NCI-H1417 (cell line): ENCODE results near the gene TOMM70.
"Not testable (repeated sequence)": the region's sequence is repeated elsewhere in the genome, so short reads cannot be mapped to it uniquely, and the experiment has no call there.

Source experiments
- DNase-seq, 3 experiments: peaks; one replicate each; lab custom pipeline; 2025; lab: John Stamatoyannopoulos, UW

Gene TOMM70

DNA sequence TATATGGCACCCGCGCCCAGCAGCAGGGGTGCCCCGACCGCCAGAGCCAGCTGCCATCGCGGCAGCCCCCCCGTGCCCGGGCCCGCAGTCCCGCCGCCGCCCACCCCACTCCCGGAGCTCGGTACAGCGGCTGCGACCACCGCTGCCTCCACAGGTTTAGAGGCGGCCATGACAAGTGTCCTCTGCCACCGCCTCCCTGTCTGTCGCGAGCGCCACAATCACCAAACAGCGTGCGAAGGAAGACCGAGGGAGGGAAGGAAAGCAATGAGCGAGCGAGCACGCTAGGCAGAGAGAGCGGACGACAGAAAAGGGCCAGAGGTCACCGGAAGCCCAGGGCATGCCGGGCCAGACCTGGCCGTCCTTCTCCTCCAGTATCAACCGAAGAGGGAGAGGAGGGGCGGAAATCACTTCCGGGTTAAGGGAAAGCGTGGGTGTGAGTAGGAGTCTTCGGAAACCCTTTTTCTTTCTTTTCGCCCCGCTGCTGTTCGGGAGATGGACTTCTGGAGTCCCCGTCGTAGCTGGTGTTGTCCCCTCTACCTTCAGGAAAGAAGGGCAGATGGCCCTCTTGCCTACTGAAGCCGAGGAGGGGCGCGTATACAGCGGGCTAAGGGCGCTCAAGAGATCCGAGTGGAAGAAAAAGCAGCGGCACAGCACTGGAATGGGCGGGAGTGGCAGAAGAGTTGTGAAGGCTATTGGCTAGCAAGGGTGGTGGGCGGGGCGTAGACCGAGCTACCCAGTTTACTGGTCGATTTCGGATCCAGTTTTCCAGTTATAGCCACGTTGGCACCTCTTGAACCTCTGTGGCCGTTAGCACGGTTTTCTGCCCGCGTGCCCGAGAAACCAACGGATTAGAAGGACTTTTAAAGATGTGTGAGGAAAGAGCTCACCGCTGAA, at the start of gene TOMM70, which contains the start of gene LNP1:
Gene TOMM70, minus strand, starts transcription at position 310 of the 894 bp plus-strand sequence. Its CDS starts 140 bp downstream, at position 170.
Gene LNP1, plus strand, starts transcription at position 760 of the 894 bp plus-strand sequence. CDS start 28,191 bp downstream, outside the sequence.
- peak; percentile 98 to 99 (median 99) for DNase-seq

DNA sequence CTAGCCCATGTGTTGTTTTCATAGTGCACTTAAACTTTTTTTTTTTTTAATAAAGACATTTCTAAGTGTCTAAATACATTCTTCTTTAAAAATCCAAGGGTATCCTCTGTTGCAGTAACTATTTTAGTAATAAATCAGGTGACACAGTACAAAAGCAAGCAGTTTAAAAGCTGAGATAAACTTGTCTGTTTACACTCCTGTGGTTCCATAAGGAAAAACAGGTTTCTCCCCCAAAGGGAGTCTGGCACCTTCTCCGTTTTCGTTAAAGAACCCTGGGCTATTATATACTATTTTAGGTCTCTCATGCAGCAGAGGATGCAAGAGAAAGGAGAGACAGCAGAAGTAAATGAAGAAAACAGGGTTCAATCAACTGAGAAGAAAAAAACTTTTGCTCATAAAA, 48.3 kb upstream of the TOMM70 start:
- DNase-seq, result no peak

DNA sequence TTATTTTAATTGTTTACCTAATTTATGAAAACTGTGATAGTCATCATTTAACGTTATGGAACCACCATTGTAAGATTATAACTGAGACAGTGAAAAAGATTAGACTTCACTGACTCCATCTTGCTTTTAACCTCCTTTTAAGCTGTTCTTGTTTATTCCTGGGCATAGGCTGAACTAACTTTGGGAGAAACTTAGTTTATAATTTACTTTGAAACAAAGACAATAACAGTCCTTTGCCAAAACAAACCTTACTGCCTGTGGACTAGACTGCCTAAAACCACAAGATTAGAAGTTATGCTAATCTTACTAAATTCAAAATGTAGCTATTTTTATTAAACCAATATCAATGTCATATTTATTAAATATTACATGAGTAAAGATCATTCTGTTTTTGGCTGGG, 47.2 kb upstream of the TOMM70 start:
- no peak for DNase-seq

DNA sequence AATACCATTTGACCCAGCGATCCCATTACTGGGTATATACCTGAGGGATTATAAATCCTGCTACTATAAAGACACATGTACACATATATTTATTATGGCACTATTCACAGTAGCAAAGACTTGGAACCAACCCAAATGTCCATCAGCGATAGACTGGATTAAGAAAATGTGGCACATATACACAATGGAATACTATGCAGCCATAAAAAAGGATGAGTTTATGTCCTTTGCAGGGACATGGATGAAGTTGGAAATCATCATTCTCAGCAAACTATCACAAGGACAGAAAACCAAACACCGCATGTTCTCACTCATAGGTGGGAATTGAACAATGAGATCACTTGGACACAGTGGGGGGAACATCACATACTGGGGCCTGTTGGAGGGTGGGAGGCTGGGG, 46.2 kb upstream of the TOMM70 start:
- DNase-seq, result not testable (repeated sequence)

DNA sequence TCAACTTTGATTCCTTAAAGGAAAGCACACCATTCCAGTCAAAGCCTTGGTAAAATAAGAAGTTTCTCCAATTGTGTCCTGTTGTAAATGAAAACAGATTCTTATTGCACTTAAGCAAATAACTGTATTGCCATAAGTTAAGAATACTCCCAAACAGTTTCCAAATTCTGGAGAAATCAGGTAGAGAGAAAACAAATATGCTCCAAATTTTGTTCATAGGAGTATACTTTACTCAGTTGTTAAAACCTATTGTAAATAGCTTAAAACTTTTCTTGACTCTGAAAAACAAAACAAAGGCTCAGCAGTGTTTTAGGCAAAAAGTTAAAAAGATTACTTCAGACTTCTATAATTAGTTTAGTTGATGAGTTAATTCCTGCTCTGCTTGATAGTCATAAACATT, 42.8 kb upstream of the TOMM70 start:
- DNase-seq, result no peak

DNA sequence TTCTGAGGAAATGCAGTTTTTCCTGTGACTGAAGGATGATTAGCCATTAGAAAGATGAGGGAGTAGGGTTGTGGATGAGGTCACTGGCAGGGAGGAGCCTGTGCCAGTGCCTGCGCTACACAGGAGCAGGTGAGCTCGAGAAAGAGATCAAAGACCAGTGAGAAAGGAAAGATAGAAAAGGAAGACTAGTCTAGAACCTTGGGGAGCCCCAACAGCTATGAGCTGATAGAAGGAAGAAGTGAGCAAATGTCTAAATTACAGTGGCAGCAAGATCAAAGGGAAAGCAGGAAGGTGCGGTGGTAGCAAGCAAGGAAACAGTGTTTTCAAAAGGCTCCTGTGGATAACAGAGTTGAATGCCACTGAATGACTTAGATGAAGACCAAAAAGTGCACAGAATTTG, 40.0 kb upstream of the TOMM70 start:
- no peak for DNase-seq

DNA sequence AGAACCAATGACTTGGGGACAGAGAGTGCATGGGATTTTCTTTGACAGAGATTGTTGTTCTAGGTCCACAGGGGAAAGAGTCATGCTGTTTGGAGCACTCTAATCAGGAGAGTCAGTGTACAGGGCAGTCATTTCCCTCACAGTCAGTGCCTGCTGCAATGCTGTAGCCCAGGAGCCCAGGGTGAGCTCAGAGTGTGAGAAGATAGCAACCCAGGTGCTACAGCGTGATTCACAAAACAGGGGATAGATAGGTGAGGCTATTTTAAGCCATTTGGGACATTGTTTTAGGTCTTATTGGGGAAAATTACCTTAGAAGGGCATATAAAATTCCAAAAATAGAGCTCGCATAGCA, 37.7 kb upstream of the TOMM70 start:
- DNase-seq, result no peak

DNA sequence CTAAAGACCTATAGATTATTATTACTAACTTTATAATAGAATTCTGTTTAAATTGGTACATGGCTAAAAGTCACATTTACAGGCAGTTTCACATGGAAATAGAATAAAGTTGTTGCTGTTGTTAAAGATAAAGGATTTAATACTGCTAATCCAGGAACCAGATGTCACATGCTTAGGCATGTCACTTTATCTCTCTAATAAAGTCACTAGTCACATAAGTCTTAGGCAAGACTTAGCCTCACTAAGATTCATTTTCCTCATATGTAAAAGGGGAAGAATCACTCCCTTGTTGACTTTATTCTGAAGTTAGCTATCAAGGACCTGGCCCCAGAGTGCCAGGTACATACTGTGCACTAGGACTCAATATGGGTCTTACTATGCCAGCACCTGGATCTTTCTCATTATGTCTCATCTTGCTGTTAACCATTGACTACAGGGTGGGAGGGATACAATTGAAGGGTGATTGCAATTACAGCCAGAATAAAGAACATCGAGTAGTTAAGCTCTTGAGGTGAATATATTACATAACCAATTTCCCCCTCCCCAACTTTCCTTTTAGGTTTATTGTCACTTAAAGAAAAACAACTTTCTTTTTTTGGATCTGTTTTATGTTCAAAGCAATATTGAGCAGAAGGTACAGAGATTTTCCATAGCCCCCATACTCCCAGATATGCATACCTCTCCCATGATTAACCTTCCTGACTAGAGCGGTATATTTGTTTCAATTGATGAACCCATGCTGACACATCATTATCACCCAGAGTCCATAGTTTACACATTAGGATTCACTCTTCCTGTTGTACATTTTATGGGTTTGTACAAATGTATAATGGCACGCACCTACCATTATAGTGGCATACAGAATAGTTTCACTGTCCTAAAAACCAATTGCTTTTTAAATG, 37.1 kb upstream of the TOMM70 start:
- no peak for DNase-seq

DNA sequence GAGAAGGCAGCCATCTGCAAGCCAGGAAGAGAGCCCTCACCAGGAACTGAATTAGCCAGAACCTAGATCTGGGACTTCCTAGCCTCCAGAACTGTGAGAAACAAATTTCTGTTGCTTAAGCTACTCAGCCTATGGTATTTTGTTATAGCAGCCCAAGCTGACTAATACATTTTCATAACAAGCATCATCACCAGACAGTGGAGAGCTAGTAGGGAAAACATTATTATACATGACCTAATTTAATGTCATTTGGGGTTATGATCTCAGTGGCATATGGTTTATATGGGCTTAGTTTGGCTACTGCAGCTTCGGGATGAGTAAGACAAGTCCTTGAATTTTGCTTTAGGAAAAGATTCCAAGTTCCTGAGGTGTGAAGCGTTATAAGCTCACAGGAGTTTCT, 36.1 kb upstream of the TOMM70 start:
- no peak for DNase-seq

DNA sequence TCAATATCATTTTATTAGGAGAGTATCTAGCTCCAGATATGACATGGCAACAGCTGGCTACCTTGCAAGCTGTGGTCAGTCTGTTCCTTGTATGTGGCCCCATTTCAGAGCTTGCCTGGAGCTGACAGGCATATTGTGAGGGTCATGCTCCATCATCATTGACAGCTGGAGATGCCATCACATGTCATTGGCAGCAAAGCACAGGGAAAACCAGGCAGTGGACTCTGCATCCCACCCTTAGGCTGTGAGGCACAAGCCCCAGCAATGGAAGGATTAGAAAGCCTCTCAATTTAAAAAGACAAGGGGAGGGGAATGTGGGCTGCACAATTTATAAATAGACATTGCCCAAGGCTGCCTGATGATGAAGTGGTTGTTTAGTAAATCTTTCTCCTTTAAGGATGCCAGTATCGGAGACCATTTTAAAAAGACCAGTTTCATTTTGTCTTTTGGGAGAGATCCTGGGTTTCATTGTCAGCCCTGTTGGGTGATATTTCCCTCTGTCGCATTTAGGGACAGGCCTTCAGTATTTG, 28.4 kb upstream of the TOMM70 start:
- DNase-seq, result no peak

DNA sequence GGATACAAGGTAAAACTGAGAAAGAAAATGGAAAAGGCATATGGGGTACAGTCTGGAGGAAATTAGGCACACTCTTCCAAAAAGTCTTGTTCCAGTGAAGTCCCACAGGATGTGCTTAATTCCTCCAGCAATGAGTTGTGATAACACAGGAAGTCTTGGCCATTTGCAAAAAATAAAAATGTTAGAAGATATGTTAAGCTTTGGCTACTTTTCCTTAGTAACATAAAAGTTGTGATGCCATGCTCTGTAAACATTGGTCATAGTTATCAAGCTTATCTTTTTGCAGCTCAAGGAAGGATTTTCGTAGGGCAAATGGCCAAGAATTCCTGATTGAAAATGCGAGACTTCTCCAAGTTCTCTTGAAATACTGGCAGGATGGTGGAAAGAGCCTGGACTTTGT, 26.8 kb upstream of the TOMM70 start:
- DNase-seq, result no peak

DNA sequence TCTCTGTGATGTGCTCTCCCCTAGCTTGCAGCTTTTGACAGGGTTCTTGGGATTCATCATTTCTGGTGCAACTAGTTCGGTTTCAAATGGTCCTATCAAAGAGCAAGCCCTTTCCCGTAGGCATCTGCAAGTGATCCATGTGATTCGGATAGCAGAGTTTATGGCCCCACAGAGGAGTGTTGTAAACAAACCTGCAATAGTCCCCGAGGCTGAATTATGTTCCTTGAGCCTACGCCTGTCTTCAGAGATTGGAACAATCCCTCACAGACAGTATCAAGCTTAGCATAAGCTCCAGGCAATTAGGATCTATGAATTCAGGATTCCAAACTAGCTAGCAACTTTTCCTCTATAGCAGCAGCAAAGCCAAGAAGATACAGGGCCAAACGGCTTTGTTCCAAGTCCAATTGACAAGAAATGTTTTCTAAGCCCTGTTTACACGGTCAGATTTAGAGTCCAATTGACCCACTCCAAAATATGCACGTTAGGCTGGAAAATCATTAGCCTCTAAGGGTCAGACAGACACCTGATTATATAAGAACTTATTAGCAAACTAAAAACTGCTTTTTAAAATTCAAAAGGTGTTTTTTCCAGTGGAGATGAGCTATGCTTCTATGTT, 25.3 kb upstream of the TOMM70 start:
- DNase-seq, result no peak

DNA sequence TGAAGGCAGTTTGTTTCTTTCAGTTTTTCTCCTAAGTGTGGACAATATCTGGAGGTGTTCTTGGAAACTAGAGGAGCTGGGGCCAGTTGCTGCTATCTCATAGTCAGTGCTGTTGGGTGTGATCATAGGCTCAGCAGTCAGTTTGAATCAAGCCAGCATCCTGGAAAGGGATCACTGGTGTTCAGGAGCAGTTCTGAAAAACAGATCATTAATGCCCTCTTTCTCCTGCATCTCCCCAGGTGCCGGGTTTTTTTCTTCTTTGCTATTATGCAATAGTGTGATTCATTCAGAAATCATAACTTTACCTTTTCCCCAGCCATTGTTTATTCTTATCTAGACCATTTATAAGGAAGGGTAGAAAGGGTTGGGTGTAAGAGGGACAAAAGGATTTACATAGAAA, 24.4 kb upstream of the TOMM70 start:
- DNase-seq, result no peak

DNA sequence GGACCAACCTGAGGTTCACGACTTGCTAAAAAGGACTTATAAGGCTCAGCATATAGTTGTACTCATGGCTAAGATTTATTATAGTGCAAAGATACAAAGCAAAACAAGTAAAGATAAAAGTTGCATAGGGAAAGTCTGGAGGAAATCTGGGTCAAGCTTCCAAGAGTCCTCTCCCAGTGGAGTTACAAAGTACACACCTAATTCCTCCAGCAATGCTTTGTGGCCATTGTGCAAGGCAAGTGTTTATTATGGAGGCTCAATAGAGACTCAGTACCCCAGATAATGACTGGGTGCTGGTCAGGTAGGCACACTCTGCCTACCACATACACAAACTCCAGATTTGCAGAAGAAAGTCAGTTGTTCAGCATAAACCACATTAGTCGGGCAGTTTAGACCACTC, 23.4 kb upstream of the TOMM70 start:
- DNase-seq, result no peak

DNA sequence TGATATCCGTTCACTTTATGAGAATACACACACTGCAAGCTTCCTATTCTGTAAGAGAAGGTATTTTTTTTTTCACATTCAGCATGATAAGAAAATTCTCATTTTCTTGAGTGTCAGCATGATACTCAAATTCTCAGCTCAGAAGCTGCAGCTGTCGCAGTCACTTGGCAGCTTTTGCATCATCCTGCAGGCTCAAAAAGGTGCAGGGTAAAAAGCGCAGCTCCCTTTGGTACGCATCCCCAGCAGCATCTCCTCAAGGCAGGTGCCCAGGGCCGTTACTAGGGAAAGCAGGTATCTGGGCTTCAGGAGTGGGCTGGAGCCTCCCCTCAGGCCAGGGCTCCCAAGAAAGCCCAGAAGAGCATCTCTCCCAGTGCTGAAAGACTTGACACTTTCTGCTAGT, 22.7 kb upstream of the TOMM70 start:
- no peak for DNase-seq

DNA sequence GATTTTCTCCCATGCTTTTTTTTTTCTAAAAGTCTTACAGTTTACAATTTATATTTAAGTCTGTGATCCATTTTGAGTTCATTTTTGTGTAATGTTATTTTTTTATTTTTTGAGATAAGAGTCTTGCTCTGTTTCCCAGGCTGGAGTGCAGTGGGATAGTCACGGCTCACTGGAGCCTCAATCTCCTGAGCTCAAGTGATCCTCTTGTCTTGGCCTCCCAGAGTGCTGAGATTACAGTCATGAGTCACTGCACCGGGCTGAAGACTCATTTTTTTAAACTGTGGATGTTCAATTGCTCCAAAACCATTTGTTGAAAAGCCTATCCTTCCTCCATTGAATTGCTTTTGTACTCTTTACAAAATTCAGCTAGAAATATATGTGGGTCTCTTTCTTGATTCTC, 20.0 kb upstream of the TOMM70 start:
- peak in 1 of 3 experiments; percentile 8 for DNase-seq

DNA sequence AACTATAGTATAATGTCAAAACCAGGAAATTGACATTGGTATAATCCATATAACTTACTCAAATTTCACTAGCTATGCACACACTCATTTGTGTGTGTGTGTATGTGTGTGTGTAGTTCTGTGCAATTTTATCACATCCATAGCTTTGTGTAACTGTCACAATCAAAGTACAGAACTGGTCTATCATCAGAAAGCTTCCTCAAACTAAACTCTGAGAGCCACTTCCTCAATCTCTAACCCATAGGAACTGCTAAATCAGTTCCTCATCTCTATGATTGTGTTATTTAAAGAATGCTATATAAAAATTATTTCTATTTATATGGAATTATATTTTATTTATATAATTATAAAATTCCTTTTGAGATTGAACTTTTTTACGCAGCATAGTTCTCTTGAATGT, 18.5 kb upstream of the TOMM70 start:
- no peak for DNase-seq

DNA sequence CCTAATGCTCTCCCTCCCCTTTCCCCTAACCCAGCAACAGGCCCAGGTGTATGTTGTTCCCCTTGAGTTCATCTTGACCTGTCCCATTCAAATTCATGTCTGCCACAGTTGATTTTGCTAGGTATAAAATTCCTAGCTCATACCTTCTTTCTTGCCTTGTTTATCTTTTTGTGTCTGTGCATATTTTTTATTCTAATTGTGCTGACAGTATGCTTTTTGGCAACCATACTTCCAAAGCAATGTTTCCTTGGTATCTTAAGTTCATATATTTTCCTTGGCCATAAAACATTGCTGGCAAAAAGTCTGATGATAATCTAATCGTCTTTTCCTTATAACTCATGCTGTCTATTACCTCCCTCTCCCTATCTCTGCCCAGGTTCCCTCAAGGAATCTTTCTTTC, 16.0 kb upstream of the TOMM70 start:
- DNase-seq, result no peak

DNA sequence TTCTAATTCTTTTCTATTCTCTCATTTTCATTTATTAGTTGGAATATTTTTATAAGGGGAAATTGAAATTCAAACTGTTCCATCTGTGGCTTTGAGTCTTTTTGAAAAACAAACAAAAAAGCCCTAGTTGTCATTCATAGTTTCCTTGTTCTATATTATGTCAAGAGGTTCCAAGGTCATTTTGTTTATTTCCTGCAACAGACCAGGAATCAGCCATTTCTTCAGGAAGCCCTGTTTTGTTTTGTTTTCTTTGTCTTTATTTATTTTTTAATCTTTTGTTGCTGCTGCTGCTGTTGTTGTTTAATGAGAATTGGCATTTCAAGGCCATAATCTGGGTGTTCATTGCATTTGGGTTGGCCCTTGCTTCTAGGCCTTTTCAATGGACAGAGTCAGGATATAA, 15.3 kb upstream of the TOMM70 start:
- no peak for DNase-seq

DNA sequence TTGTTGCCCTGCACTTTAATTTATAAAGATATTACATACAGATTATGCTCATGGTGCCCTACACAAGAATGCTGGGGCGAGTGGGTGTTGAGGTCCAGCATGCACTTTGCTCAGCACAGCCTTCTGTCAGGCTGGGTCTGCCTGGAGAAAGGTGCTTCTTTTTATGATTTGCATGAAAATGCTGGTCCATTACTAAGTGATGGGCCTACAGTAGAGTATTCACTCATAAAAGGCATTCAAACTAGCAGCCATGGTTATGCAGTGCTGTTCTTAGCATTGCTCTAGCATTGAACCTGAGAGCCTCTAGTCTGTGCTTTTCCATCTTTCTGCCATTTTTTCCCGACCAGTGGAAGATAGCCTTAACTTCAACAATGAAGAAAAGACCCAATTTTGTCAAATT, 12.7 kb upstream of the TOMM70 start:
- DNase-seq, result no peak

DNA sequence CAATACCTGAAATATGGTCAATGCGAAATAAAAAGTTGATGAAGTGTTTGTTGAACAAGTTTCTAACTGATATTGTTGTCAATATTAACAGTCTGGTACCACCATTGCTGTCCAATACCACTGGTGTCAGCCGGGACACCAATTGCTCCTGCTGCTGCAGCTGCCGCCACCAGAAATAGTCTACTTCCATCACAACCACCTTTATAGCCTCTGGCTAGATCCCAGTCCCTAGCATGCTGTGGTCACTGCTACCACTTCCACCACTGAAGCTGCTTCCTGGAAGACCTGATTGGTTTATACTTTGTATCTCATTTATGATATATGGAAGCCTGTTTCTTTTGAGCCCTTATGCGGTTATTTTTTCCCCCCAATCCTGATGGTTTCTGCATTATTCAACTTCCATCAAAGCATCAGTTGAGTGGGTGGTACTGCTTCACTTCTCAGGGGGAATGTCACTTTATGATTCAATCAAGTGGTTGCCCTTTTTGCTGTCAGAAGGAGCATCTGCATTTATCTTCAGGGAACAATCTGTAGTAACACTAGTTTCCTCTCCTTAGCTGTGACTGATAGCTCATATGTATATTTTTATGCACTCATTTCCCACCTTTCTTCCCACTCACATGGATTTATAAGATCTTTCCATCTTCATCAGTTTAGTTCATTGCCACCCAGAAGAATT, 12.2 kb upstream of the TOMM70 start:
- DNase-seq, result no peak
